Activated CD8-positive, alpha-beta memory T cell treated with anti-CD3 and anti-CD28 coated beads, Interleukin-2, amount 50 U/mL, for 48 hours (primary cell): ENCODE data around the gene BCAR1.

Experiments used
- DNase-seq: peaks from one replicate; pipeline ENCODE4 v3.0.0-alpha.2; 2020

Gene BCAR1

GRCh38 chr16:75238853-75239541 is 12.4 kb downstream of the BCAR1 start:
- DNase-seq, result no peak

GRCh38 chr16:75238132-75238852 is 13.1 kb downstream of the BCAR1 start:
- DNase-seq, result no peak

- no peak for DNase-seq
Observed at GRCh38 chr16:75237398-75238131, 13.9 kb downstream of the BCAR1 start.

DNA sequence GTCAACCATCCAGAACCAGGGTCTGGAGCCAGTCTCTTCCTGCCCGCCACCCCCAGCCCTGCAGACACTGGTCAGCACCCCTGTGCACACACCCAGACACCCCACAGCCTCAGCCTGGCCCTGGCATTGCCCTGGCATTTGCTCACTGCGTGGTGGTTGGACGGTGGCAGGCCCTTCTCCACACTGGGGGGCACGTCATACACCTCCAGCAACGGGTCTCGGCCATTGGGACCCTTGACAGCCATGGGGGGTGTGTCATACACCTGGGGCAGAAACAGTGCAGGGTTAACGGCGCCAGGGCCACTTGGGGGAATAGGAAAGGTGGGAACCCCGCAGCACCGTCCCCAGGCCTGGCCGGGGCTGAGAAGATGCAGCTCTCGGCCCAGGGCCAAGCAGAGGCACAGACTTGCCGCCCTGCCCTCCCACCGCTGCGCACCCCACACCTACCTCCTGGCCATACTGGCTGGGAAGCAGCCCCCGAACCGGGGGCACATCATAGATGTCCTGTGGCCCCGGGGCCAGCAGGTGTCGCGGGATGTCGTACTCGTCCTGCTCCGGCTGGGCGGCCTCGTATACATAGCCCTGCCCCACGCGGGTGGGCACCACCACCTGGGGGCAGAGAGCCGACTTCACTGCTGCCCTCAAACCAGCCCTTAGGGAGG is 14.6 kb downstream of the BCAR1 start:
- DNase-seq, result no peak

DNA sequence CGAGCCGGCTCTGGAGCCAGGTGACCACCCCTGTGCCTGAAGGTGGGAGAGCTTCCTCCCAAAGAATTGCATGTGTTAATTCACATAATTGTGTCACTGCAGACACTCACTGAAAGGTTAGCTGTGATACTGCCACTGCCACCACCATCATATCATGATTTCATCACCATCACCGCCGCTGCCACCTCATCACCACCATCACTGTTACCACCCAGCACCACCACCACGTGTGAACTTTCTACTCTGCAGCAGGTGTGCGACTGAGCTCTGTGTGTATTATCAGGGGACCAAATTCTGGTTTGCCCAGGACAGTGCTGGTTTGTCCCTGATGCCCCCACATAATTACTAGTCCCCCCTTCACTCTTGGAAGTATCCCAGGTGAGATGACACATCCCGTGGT is 15.2 kb downstream of the BCAR1 start:
- DNase-seq, result no peak

- no peak for DNase-seq
Observed at GRCh38 chr16:75235721-75236193, 15.7 kb downstream of the BCAR1 start.

- no peak for DNase-seq
Observed at GRCh38 chr16:75234856-75235696, 16.3 kb downstream of the BCAR1 start.

DNA sequence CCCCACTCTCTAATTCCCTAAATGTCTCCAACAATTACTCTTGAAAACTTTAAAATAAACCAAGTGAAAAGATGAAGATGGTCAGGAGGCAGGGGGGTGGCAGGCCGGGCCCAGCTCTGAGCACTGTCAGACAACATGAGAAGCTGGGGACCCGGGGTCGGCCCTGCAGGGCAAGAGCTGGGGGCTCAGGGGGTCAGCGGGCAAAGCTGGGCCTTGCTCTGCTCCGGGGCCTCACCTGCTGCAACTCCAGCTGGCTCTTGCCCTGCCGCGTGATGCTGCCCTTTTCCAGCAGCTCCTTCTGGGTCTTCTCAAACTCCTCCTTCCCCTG is 17.8 kb downstream of the BCAR1 start:
- DNase-seq, result no peak

- no peak for DNase-seq
Observed at GRCh38 chr16:75231570-75231969, 19.9 kb downstream of the BCAR1 start.

DNA sequence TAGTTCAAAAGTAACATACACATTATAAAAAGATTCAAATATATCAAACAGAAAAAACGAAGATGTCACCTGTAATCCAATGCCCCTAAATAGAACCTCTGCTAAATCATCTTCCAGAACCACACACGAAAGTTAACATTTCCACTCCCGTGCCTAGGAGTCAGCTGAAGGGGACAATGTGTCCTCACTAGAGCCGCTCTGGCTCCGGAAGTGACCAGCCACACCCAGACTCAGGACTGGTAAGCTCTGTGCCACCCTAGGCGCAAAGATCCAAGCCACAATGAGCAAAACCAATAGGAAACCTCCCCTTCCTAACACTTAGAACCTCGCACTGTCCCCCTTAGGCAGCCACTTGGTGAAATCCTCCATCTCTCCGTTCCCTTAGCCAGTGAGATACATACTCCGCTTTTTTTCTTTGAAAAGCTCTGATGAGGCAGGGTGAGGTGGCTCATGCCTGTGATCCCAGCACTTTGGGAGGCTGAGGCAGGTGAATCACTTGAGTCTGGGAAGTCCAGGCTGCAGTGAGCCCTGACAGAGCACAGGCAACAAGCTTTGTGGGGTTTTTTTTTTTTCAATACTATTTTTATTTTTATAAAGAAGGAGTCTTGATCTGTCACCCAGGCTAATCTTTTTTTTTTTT is 20.8 kb downstream of the BCAR1 start:
- DNase-seq, result no peak

DNA sequence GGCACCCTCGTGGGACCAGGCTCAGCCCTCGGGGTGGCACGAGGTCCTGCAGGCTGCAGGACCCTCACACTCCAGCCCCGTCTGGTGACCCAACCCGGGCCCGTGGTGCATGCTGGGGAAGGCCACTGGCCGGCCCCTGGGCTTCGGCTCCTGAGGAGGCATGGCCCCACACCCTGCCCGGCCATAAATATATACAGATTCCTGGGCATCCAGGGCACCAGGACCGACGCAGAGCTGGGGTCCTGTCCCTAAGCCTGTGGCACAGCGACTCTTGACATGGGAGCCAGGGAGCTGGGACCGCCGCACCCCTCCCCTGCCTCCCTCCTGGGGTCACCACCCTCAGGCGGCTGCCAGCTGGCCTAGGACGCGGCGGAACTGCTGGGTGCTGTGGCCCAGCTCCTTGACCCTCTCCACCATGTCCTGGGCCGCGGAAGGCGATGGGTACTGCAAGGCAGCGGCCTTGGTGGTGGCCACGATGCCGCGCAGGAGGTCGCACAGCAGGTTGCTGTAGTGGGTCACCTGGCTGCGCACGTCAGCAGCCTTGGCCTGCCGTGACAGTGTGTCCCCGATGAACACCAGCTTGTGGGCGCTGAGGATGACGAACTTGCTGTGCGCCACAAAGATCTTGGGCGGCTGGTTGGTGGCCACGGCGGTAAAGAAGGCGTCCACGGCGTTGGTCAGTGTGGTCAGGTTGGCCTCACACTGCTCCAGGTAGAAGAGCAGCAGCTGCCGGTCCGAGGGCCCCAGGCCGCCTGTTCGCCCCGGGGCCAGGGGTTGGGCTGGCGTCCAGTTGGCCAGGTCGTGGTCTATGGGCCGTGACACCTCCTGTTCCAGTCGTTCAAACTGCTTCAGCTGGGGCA is 22.0 kb downstream of the BCAR1 start:
- DNase-seq, result no peak

- no peak for DNase-seq
Observed at GRCh38 chr16:75228143-75228976, 23.1 kb downstream of the BCAR1 start.

GRCh38 chr16:75227361-75228142 is 23.9 kb downstream of the BCAR1 start:
- DNase-seq, result no peak

DNA sequence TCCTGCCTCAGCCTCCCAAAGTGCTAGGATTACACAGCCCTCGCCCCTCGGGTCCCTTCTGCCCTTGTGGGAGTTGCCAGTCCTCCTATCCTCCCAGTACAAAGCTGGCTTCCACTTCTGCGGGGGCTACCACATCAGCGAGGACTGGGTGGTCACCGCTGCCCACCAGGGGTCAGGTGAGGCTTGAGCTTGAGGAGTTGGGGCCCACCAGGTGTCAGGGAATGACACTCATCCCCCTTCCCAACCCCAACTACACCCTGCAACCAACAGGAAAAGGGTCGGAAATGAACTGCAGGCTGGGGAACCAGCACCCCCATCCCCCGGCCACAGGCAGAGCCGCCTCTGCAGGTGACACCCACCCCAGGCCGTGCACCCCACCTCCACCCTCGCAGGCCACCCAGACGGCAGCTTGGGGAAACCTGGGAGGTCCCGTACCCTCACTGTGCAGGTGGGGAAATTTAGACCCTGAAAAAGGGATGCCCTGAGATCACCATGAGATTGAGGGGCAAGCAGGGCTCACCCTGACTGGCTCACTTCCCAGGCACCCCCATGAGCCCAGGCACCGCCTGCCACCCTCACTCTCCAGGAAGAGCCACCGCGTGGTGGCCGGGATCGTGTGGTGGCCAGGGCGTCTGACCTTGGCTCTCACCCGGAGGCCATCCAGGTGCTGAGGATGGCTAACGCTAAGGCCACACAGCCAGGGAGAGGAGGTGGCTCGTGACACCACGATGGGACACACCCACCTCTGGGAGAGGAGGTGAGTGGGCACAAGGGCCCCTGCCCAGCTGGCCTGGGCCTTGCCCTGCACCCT is 24.7 kb downstream of the BCAR1 start:
- DNase-seq, result no peak

DNA sequence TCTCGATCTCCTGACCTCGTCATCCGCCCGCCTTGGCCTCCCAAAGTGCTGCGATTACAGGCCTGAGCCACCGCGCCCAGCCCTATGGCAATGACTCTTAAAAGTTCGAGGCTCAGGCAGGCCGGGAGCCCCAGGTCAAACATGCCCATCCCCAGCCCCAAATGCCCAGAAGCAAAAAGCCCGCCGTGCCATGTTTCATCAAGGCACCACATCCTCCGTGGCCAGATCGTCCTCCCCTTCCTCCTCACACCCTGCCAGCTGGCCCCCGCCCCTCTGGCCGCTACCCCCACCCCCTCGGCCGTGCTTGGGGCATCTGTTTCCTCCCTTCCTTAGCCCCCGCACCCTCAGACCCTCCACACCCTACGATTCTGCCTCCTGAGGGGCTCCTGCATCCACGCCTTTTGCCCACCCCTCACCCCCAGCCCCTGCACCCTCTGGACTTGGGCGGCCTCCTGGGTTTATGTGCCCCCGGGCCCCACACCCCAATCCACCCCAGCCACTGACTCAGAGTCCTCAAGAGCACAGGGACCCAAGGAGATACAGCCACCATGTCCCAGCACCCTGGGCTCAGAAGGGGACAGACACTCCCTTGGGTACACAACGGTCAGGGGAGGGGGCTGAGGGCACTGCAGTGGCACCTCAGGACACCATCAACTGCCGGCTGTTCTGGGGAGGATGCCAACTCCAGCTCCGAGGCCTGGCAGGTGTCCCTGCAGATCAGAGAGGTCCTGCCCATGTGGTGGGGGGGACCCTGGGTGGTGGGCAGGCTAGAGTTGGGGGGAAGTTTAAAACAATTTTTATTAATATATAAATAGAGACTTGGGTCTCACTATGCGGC is 25.5 kb downstream of the BCAR1 start:
- no peak for DNase-seq

DNA sequence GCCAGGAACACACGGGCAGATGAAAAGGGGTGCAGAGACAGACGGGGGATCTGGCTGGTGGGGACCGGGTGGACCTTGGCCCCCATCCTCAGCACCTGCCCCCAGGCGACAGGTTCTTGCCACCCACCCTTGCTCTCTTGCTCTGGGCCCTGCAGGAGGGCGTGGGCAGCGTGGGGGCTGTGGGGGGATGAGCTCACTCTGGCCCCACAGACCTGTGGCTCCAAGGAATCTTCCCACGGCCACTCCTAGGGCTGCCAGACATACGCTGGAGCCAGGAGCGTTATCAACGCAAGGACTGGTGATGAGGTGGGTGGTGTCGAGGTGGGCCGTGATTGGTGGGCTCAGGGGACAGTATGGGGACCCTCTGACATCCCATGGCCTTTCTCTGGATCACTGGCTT is 26.3 kb downstream of the BCAR1 start:
- DNase-seq, result no peak
